RWPE2 (cell line): Measurements from ENCODE around the gene RAB3B.

ENCODE experiments used
- ATAC-seq: fragments of 200-7000 bp; cut with Tn5 transposase; 3 replicates; pipeline ENCODE4 v1.9.1; 2021; ENCODE audit warnings: low read depth
- DNase-seq: peaks from one replicate; pipeline ENCODE4 v3.0.0-alpha.2; 2020; ENCODE audit warnings: low spot score
- H3K27ac ChIP-seq: fragments of 450-650 bp; 2 replicates; pipeline ENCODE4 v1.5.1; 2017; ENCODE audit warnings: mild to moderate bottlenecking; ENCODE audit not compliant: poor library complexity, severe bottlenecking
- H3K27me3 ChIP-seq: fragments of 250-450 bp; sonication (Bioruptor Pico); 2 replicates; pipeline ENCODE4 v1.5.1; 2021; ENCODE audit warnings: mild to moderate bottlenecking, moderate library complexity; ENCODE audit not compliant: insufficient read depth, poor library complexity, severe bottlenecking
- H3K36me3 ChIP-seq: fragments of 250-450 bp; sonication (Bioruptor Pico); 2 replicates; pipeline ENCODE4 v1.5.1; 2020; ENCODE audit warnings: low read depth, mild to moderate bottlenecking, moderate library complexity
- H3K4me1 ChIP-seq: fragments of 250-450 bp; sonication (Bioruptor Pico); 2 replicates; pipeline ENCODE4 v1.5.1; 2021; ENCODE audit warnings: mild to moderate bottlenecking, moderate library complexity; ENCODE audit not compliant: insufficient read depth, poor library complexity, severe bottlenecking
- H3K4me3 ChIP-seq: fragments of 250-450 bp; sonication (Bioruptor Pico); 2 replicates; pipeline ENCODE4 v1.5.1; 2021; ENCODE audit warnings: mild to moderate bottlenecking, moderate library complexity; ENCODE audit not compliant: severe bottlenecking
- H3K9me3 ChIP-seq: fragments of 250-450 bp; sonication (Bioruptor Pico); 2 replicates; pipeline ENCODE4 v1.5.1; 2021; ENCODE audit warnings: mild to moderate bottlenecking, moderate library complexity; ENCODE audit not compliant: severe bottlenecking
- CTCF ChIP-seq: fragments of 450-650 bp; IDR thresholded peaks from one replicate; pipeline ENCODE4 v1.5.1; 2017; ENCODE audit warnings: mild to moderate bottlenecking, moderate library complexity; ENCODE audit not compliant: poor library complexity, severe bottlenecking

The RAB3B gene

DNA sequence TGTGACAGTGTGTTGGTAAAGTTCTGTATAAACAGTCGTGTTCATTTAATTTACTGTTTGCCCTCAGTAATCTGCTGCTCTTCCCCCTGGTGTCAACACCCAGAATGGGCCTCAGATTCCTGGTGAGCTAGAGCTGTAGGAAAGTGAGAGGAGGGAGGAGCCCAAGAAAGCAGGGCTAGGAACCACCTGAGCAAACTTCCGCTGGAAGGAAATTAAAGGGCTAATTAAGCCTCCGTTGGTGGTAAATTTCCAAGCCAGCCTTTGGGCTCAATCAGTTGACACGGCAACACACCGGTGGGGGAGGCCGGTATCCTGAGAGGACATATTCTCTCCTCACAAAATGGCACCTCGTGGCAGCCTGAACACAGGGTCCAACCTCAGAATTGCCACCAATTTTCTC, 32.9 kb downstream of the RAB3B start:
- Histone ChIP-seq H3K36me3 (no peaks in the 10 kb centered on the region), H3K4me3 (no peak overlapping the region), H3K9me3 (no peaks in the 10 kb centered on the region), H3K27me3 (no peaks in the 10 kb centered on the region), H3K4me1 (no peaks in the 10 kb centered on the region), H3K27ac (no peak overlapping the region)
- DNase-seq: no peak
- no peak for TF ChIP-seq CTCF
- ATAC-seq: no peak

DNA sequence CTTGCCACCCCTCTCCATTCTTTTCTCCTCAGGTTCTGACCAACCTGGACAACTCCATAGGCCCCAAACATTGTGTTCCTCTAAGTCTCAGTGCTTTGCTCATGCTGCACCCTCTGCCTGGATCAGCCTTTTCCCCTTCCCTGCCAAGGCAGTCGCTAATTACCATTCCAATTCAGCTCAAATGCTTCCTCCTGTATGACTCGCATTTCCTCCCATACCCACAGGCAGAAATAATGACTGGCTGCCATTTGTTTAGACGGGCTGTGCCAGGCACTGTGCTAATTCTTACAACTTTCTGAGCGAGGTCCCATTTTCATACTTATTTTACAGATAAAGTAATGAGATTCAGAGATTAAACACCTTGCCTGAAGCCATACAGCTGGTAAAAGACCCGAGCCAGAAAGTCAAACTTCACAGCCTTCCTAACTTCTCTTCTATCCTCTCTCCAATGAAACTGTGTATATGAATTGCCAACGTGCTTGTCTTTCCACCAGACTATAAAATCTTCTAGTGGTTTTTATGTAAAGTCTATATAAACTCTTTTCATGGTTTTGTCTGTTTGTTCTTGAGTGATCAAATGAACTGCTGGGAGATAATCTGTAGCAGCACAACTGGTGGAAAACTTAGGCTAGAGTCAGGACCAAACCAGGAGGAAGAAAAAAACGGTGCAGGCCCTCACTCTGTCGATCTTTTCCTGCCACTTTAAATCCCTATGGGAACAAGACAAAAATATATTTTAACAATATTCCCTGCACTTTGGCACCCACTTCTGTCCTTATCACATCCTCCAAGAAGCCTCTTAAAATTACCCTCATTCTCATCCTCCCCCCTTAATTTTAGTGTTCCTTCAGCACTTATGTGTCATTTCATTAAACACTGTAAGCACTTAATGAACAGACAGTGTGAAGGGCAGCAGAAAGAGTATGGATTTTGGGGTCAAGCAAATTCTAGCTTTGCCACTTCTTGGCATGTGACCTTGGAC, 33.7 kb downstream of the RAB3B start:
- DNase-seq (no peak), ATAC-seq (peak; percentile 33; the same call in 1 of the 3 replicates)
- H3K27me3 ChIP-seq: no peaks in the 10 kb centered on the region
- TF ChIP-seq CTCF: no peak
- no peaks in the 10 kb centered on the region for H3K4me1 ChIP-seq
- H3K27ac ChIP-seq: no peak overlapping the region
- H3K36me3 ChIP-seq: no peaks in the 10 kb centered on the region
- no peaks in the 10 kb centered on the region for H3K9me3 ChIP-seq
- no peak overlapping the region for H3K4me3 ChIP-seq

GRCh38 chr1:51955797-51956527, 34.5 kb downstream of the RAB3B start:
- TF ChIP-seq CTCF: no peak
- Histone ChIP-seq H3K4me3 (no peak overlapping the region), H3K9me3 (no peaks in the 10 kb centered on the region), H3K27ac (no peak overlapping the region), H3K27me3 (no peaks in the 10 kb centered on the region), H3K36me3 (no peaks in the 10 kb centered on the region), H3K4me1 (no peaks in the 10 kb centered on the region)
- no peak for ATAC-seq
- DNase-seq: no peak

DNA sequence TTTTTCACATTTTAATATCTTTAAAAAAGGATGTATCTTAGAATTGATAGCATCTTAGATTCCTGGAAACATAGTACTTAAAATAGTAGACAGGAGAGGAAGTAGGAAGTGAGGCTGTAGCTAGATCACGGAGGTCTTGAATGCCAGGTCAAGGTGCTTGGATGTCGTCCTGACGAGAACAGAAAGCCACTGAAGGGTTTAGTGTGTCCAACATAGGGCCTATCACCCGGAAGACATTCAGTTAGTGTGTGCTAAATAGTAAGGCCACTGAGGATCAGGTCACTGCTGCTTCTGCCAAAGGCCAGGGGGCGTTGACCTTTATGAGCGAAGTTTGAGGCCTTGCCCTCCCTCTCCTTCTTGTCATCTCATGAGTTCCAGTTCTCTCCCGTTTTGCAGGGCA, 35.7 kb downstream of the RAB3B start:
- Histone ChIP-seq H3K4me1 (no peaks in the 10 kb centered on the region), H3K9me3 (no peaks in the 10 kb centered on the region), H3K27me3 (no peaks in the 10 kb centered on the region), H3K4me3 (no peak overlapping the region), H3K36me3 (no peaks in the 10 kb centered on the region), H3K27ac (no peak overlapping the region)
- no peak for TF ChIP-seq CTCF
- DNase-seq (no peak), ATAC-seq (no peak)
